Spleen (tissue), 11 donors: ENCODE data around the gene ABCA6. TPM values are rescaled to one million over a fixed set of nuclear protein-coding genes. Genes with fewer than 3 reads are reported as not detected.
A peak's percentile ranks its signal among the peaks of the same experiment; 100 is the strongest.

ENCODE experiments used
- DNase-seq: peaks from one replicate; pipeline ENCODE4 v3.0.0-alpha.2; 2020
- H3K27ac ChIP-seq, 8 donors: fragments of 200-600 bp; sonication (generic) in 7 of 8; 1 replicate in 4 of 8; 2 replicates in 4 of 8; pipeline versions ENCODE4 v1.5.0 to v1.8.0; 2016 to 2021; ENCODE audit warnings: inconsistent platforms in 4 of 8, mild to moderate bottlenecking in 4 of 8, moderate library complexity in 1 of 8
- H3K27me3 ChIP-seq, 7 donors: fragments of 200-600 bp; sonication (generic) in 6 of 7; replicated peaks in 1 of 7; 1 replicate in 4 of 7; 2 replicates in 3 of 7; pipeline versions ENCODE4 v1.5.0 to v1.8.0; 2016 to 2021; ENCODE audit warnings: inconsistent platforms in 3 of 7, mild to moderate bottlenecking in 1 of 7
- H3K36me3 ChIP-seq, 6 donors: fragments of 200-600 bp; sonication (generic) in 5 of 6; 1 replicate in 4 of 6; 2 replicates in 2 of 6; pipeline versions ENCODE4 v1.5.0 to v1.8.0; 2016 to 2021; ENCODE audit warnings: inconsistent platforms in 2 of 6
- H3K4me1 ChIP-seq, 6 donors: fragments of 200-600 bp; sonication (generic) in 5 of 6; 1 replicate in 3 of 6; 2 replicates in 3 of 6; pipeline versions ENCODE4 v1.5.0 to v1.8.0; 2016 to 2021; ENCODE audit warnings: inconsistent platforms in 3 of 6
- H3K4me3 ChIP-seq, 8 donors: fragments of 200-600 bp; sonication (generic) in 7 of 8; 1 replicate in 4 of 8; 2 replicates in 4 of 8; pipeline versions ENCODE4 v1.5.0 to v1.8.0; 2016 to 2021; ENCODE audit warnings: inconsistent platforms in 4 of 8, mild to moderate bottlenecking in 4 of 8, moderate library complexity in 2 of 8
- H3K9me3 ChIP-seq, 8 donors: fragments of 200-600 bp; sonication (generic) in 7 of 8; 1 replicate in 4 of 8; 2 replicates in 4 of 8; pipeline versions ENCODE4 v1.5.0 to v1.8.0; 2016 to 2021; ENCODE audit warnings: inconsistent platforms in 4 of 8
- POLR2A ChIP-seq, 3 donors: fragments of 450-650 bp; IDR thresholded peaks; one replicate each; pipeline ENCODE4 v1.5.1; 2017; ENCODE audit warnings: antibody characterized with exemption in 3 of 3, mild to moderate bottlenecking in 1 of 3
- POLR2AphosphoS5 ChIP-seq, 3 donors: sonication (generic); formaldehyde crosslinking; IDR thresholded peaks; one replicate each; pipeline ENCODE4 v1.5.1; 2017; ENCODE audit warnings: antibody characterized with exemption in 3 of 3
- WGBS, 5 donors: extraction: QIAGEN DNeasy Blood & Tissue Kit in 3 of 5; methylation state at CpG; one replicate each; pipeline versions ENCODE4 v1.1.5 to v1.1.7; 2013 to 2018; 5-methylcytosine and 5-hydroxymethylcytosine counted together
- intact Hi-C: fragments of 100-400 bp; cut with DNase I; formaldehyde crosslinking; loops from one replicate; pipeline ENCODE4 v1.15.0; 2023; ENCODE audit warnings: low total_unique reads
- polyA plus RNA-seq, 3 donors: library from polyadenylated mRNA; stranded (reverse); fragments of 200-250 nt; gene quantifications; one replicate each; pipeline ENCODE4 v1.2.1, GENCODE V29; 2013
- total RNA-seq, 7 donors: library from RNA; depleted of rRNA in 3 of 7; stranded (reverse); fragments of >200 nt in 3 of 7; fragmentation: NEBNext Ultra II Directional in 4 of 7; extraction: Animal tissue kit (Norgen Biotek cat#: 25700) in 4 of 7; gene quantifications; one replicate each; pipeline versions ENCODE4 v1.1.0 to v1.2.1, GENCODE V29; 2016 to 2021
- TF ChIP-seq, protein P1 (sequence below), 11 experiments: fragments of 200-600 bp in 7 of 11; fragments of 450-650 bp in 4 of 11; sonication (generic) in 4 of 11; IDR thresholded peaks in 8 of 11; conservative IDR thresholded peaks in 3 of 11; 1 replicate in 7 of 11; 2 replicates in 4 of 11; pipeline versions ENCODE4 v1.4.0 to v1.8.0; 2016 to 2021; ENCODE audit warnings: antibody characterized with exemption in 11 of 11, inconsistent platforms in 4 of 11, mild to moderate bottlenecking in 1 of 11
- donor health status: healthy with polysubstance abuse.
- donor health status: DM: no; HTN: no; CAD: no; lungs with moderate emphysema.
- donor health status: DM: no; HTN: no; CAD: no.
- donor health status: Bipolar disorder and iron deficiency.
- donor health status: healthy.
- donor health status: DM: no; HTN: no; CAD: no.
- donor health status: DM: yes; HTN: yes; CAD: no.

Gene ABCA6
- total and polyA plus RNA-seq, 10 donors, result 2.3 to 23.2 (median 9.6) TPM

DNA sequence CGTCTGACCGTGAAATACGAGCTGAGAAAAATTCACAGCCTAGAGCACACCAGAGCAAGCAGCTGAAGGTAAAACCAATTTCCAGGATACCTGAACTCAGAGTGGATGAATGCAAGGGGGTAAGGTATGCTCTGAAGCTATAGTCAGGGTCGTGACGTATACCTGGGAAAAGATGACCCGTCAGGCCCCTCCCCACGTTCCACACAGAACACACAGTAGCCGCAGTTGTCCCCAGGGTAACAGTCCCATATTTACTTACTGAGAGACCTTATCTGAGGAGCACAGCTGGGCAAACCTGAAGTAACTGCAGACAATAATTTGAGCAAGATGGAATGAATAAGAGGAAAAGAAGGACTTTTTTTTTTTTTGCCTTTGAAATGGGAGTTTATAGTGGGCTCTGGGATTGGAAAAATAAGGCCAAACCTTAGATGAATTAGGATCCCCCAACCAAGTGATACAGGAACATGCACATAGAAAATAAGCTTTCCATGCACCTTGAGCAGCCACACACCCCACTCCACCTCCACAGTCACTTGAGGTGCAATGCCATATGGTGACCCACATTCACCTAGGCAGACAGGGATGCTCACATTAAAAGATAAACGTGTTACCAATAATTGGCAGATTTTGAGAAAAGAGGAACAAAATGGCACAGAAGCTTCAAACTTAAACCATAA lies 38.0 kb downstream of the ABCA6 start:
- 90 to 95% (median 93%) methylated on average over 9 of the region's 9 CpGs for WGBS, 5 donors
- H3K27ac ChIP-seq, result no peak overlapping the region
- TF ChIP-seq, protein P1, sequence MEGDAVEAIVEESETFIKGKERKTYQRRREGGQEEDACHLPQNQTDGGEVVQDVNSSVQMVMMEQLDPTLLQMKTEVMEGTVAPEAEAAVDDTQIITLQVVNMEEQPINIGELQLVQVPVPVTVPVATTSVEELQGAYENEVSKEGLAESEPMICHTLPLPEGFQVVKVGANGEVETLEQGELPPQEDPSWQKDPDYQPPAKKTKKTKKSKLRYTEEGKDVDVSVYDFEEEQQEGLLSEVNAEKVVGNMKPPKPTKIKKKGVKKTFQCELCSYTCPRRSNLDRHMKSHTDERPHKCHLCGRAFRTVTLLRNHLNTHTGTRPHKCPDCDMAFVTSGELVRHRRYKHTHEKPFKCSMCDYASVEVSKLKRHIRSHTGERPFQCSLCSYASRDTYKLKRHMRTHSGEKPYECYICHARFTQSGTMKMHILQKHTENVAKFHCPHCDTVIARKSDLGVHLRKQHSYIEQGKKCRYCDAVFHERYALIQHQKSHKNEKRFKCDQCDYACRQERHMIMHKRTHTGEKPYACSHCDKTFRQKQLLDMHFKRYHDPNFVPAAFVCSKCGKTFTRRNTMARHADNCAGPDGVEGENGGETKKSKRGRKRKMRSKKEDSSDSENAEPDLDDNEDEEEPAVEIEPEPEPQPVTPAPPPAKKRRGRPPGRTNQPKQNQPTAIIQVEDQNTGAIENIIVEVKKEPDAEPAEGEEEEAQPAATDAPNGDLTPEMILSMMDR (IDR thresholded peaks at IDR 0.05 in 8 of 11, conservative IDR thresholded peaks at IDR 0.05 in 3 of 11), result no peak
- no peak for TF ChIP-seq POLR2AphosphoS5 (IDR thresholded peaks at IDR 0.05)
- TF ChIP-seq POLR2A (IDR thresholded peaks at IDR 0.05), result no peak
- H3K27me3 ChIP-seq, result no peaks in the 10 kb centered on the region
- H3K4me3 ChIP-seq, result no peak overlapping the region
- H3K4me1 ChIP-seq, result no peaks in the 10 kb centered on the region
- H3K36me3 ChIP-seq, result no peaks in the 10 kb centered on the region
- intact Hi-C loops, result no loop called here
- no peak for DNase-seq
- H3K9me3 ChIP-seq, result no peaks in the 10 kb centered on the region

DNA sequence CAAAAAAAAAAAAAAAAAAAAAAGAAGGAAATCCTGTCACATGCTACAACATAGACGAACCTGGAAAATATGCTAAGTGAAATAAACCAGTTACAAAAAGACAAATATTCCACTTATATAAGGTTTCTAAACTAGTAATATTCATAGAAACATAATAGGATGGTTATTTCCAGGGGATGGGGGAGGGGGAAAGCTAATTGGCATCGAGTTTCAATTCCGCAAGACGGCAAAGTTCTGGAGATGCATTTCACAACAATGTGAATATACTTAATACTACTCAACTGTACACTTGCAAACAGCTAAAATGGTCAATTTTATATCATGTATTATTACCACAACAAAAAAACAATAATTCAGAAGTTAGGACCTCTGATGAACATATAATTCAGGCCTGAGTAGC lies 43.1 kb downstream of the ABCA6 start:
- intact Hi-C loops, result no loop called here
- no peak for TF ChIP-seq POLR2AphosphoS5 (IDR thresholded peaks at IDR 0.05)
- no peak for TF ChIP-seq POLR2A (IDR thresholded peaks at IDR 0.05)
- TF ChIP-seq, protein P1 (IDR thresholded peaks at IDR 0.05 in 8 of 11, conservative IDR thresholded peaks at IDR 0.05 in 3 of 11), result no peak
- H3K4me3 ChIP-seq, result no peak overlapping the region
- H3K4me1 ChIP-seq, result peaks cover 0 to 6% (median 3%) of the 10 kb centered on the region in 6 donors
- no peaks in the 10 kb centered on the region for H3K27me3 ChIP-seq
- no peaks in the 10 kb centered on the region for H3K36me3 ChIP-seq
- H3K27ac ChIP-seq, result peak overlapping the region in 2 of 8 donors; percentile 28 to 43
- no peak for DNase-seq
- 65 to 79% (median 76%) methylated on average over 4 of the region's 4 CpGs for WGBS, 5 donors
- H3K9me3 ChIP-seq, result no peaks in the 10 kb centered on the region

DNA sequence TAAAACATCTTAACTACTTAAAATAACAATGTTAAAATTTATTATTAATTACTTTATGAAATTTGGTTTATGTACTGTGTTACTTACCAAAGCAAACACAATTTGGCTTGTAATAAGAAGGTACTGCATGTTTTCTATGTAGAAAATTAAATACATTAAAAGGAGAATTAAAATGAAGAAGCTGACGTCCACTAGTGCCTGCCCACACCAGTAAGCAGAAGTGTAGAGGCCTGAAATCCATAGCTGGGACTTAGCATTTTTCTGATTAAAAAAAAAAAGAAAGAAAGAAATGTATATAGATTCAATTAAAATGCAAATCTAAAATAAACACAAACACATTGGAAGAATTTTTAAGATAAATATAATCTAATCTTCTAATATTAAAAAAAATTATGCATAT lies 45.2 kb downstream of the ABCA6 start:
- no peak for DNase-seq
- no peak overlapping the region for H3K27ac ChIP-seq
- TF ChIP-seq POLR2A (IDR thresholded peaks at IDR 0.05) (no peak), POLR2AphosphoS5 (IDR thresholded peaks at IDR 0.05) (no peak)
- TF ChIP-seq, protein P1 (IDR thresholded peaks at IDR 0.05 in 8 of 11, conservative IDR thresholded peaks at IDR 0.05 in 3 of 11), result no peak
- 62 to 85% (median 75%) methylated on average over 1 of the region's 1 CpG for WGBS, 5 donors
- peaks cover 0 to 17% (median 12%) of the 10 kb centered on the region in 6 donors for H3K4me1 ChIP-seq
- intact Hi-C loops, result no loop called here
- H3K4me3 ChIP-seq, result no peak overlapping the region
- H3K9me3 ChIP-seq, result no peaks in the 10 kb centered on the region
- H3K36me3 ChIP-seq, result no peaks in the 10 kb centered on the region
- no peaks in the 10 kb centered on the region for H3K27me3 ChIP-seq

DNA sequence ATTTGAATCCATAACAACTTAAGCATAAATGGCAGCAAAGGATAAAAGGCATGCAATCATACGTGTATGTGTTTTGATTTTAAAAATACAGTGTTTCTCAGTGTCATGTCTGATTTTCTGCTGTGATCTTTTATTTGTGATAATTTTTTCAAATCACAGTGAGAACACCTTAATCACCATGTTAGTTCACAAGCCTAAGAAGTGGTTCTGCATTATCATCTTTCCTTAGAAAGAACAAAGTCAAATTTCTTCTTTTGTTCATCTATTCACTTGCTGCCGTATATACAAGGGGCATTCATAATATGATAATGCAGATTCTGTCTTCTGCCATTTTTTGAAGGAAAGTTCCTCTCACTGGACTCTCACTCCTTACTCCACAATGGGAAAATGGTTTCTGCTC lies 47.7 kb downstream of the ABCA6 start:
- intact Hi-C loops, result no loop called here

More for the DNA sequence above, 47.7 kb downstream of the ABCA6 start:
- TF ChIP-seq, protein P1 (IDR thresholded peaks at IDR 0.05 in 8 of 11, conservative IDR thresholded peaks at IDR 0.05 in 3 of 11), result no peak
- no peak for TF ChIP-seq POLR2AphosphoS5 (IDR thresholded peaks at IDR 0.05)
- DNase-seq, result no peak
- H3K9me3 ChIP-seq, result no peaks in the 10 kb centered on the region
- H3K4me3 ChIP-seq, result no peak overlapping the region
- WGBS, 5 donors, result 86 to 94% (median 89%) methylated on average over 2 of the region's 2 CpGs
- H3K27me3 ChIP-seq, result no peaks in the 10 kb centered on the region
- peaks cover 0 to 17% (median 12%) of the 10 kb centered on the region in 6 donors for H3K4me1 ChIP-seq
- H3K27ac ChIP-seq, result peak overlapping the region in 2 of 8 donors; percentile 50 to 65
- no peaks in the 10 kb centered on the region for H3K36me3 ChIP-seq
